MM.1S (cell line): ENCODE results near the gene PAX4.

Source experiments
- DNase-seq: peaks from one replicate; pipeline ENCODE4 v3.0.0-alpha.2; 2015
- H2AFZ ChIP-seq: fragments of 300-600 bp; sonication (generic); 2 replicates; pipeline ENCODE4 v1.6.0; 2016; ENCODE audit warnings: antibody characterized with exemption, low read length
- H3F3A ChIP-seq: fragments of 300-600 bp; sonication (generic); 2 replicates; pipeline ENCODE4 v1.6.1; 2016; ENCODE audit warnings: mild to moderate bottlenecking, antibody characterized with exemption, low read length, moderate library complexity, mixed read lengths; ENCODE audit not compliant: insufficient read depth
- H3K27ac ChIP-seq: fragments of 300-600 bp; sonication (generic); 2 replicates; pipeline ENCODE4 v1.5.1; 2016; ENCODE audit warnings: mild to moderate bottlenecking, low read length
- H3K27me3 ChIP-seq: fragments of 300-600 bp; sonication (generic); replicated peaks from 2 replicates; pipeline ENCODE4 v1.6.0; 2016; ENCODE audit warnings: low read length; ENCODE audit not compliant: insufficient read depth
- H3K36me3 ChIP-seq: fragments of 300-600 bp; sonication (generic); replicated peaks from 2 replicates; pipeline ENCODE4 v1.6.1; 2016; ENCODE audit warnings: mild to moderate bottlenecking, low read length, mixed read lengths; ENCODE audit not compliant: insufficient read depth
- H3K4me1 ChIP-seq: fragments of 300-600 bp; sonication (generic); 2 replicates; pipeline ENCODE4 v1.6.1; 2016; ENCODE audit warnings: low read length, mixed read lengths
- H3K4me2 ChIP-seq: fragments of 300-600 bp; sonication (generic); 2 replicates; pipeline ENCODE4 v1.6.0; 2016; ENCODE audit warnings: low read depth, low read length
- H3K4me3 ChIP-seq: fragments of 300-600 bp; sonication (generic); 2 replicates; pipeline ENCODE4 v1.5.1; 2016; ENCODE audit warnings: low read length, mixed read lengths
- H3K79me2 ChIP-seq: fragments of 300-600 bp; sonication (generic); 2 replicates; pipeline ENCODE4 v1.6.1; 2016; ENCODE audit warnings: mixed run types, low read length, mixed read lengths
- H3K9ac ChIP-seq: fragments of 300-600 bp; sonication (generic); 2 replicates; pipeline ENCODE4 v1.6.1; 2016; ENCODE audit warnings: low read length, mixed read lengths
- H3K9me2 ChIP-seq: fragments of 300-600 bp; sonication (generic); replicated peaks from 2 replicates; pipeline ENCODE4 v1.6.1; 2016; ENCODE audit warnings: mild to moderate bottlenecking, low read length, mixed read lengths; ENCODE audit not compliant: insufficient read depth
- H3K9me3 ChIP-seq: fragments of 300-600 bp; sonication (generic); replicated peaks from 2 replicates; pipeline ENCODE4 v1.6.1; 2016; ENCODE audit warnings: mild to moderate bottlenecking, low read length, mixed read lengths; ENCODE audit not compliant: insufficient read depth
- H4K20me1 ChIP-seq: fragments of 300-600 bp; sonication (generic); 2 replicates; pipeline ENCODE4 v1.6.1; 2016; ENCODE audit warnings: mild to moderate bottlenecking, low read length, moderate library complexity, mixed read lengths; ENCODE audit not compliant: insufficient read depth
- EZH2 ChIP-seq: fragments of 300-600 bp; sonication (generic); optimal IDR thresholded peaks from 2 replicates; pipeline ENCODE3; 2017; ENCODE audit warnings: low read depth, mild to moderate bottlenecking, antibody characterized with exemption, low read length, mixed read lengths
- EZH2phosphoT487 ChIP-seq: fragments of 300-600 bp; sonication (generic); IDR thresholded peaks from 2 replicates; pipeline ENCODE4 v1.6.1; 2018; ENCODE audit warnings: antibody characterized with exemption, low read length
- TF ChIP-seq, protein P1 (sequence below): fragments of 300-600 bp; sonication (generic); IDR thresholded peaks from 2 replicates; pipeline ENCODE4 v1.5.1; 2016; ENCODE audit warnings: antibody characterized with exemption, low read length, mixed read lengths

PAX4 gene

DNA sequence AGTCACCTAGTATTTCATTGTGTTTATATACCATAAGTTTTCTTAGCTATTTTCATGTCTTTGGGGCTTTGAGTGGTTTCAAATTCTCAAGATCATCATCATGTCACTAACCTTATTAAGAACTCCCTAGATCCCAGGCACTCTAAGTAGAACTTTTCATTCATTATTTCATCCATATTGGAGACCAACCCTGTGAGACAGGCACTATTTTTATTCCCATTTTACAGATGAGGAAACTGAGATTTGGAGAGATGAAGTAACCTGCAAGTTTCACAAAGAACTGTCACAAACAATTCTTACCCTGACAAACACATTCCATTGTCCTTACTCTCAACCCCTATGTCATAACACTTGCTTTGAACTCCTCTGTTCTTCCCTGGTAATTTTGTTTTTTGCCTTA lies 20.3 kb upstream of the PAX4 start:
- Histone ChIP-seq H2AFZ (no peak overlapping the region), H3K9me3 (no peaks in the 10 kb centered on the region), H3K4me3 (no peak overlapping the region), H3K27me3 (no peaks in the 10 kb centered on the region), H3K4me2 (no peak overlapping the region), H3F3A (no peaks in the 10 kb centered on the region), H4K20me1 (no peaks in the 10 kb centered on the region), H3K9ac (no peak overlapping the region), H3K79me2 (no peaks in the 10 kb centered on the region), H3K27ac (no peak overlapping the region), H3K36me3 (no peaks in the 10 kb centered on the region), H3K4me1 (no peaks in the 10 kb centered on the region), H3K9me2 (no peaks in the 10 kb centered on the region)
- TF ChIP-seq, protein P1, sequence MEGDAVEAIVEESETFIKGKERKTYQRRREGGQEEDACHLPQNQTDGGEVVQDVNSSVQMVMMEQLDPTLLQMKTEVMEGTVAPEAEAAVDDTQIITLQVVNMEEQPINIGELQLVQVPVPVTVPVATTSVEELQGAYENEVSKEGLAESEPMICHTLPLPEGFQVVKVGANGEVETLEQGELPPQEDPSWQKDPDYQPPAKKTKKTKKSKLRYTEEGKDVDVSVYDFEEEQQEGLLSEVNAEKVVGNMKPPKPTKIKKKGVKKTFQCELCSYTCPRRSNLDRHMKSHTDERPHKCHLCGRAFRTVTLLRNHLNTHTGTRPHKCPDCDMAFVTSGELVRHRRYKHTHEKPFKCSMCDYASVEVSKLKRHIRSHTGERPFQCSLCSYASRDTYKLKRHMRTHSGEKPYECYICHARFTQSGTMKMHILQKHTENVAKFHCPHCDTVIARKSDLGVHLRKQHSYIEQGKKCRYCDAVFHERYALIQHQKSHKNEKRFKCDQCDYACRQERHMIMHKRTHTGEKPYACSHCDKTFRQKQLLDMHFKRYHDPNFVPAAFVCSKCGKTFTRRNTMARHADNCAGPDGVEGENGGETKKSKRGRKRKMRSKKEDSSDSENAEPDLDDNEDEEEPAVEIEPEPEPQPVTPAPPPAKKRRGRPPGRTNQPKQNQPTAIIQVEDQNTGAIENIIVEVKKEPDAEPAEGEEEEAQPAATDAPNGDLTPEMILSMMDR = no peak
- TF ChIP-seq EZH2 (no peak), EZH2phosphoT487 (no peak)
- no peak for DNase-seq

DNA sequence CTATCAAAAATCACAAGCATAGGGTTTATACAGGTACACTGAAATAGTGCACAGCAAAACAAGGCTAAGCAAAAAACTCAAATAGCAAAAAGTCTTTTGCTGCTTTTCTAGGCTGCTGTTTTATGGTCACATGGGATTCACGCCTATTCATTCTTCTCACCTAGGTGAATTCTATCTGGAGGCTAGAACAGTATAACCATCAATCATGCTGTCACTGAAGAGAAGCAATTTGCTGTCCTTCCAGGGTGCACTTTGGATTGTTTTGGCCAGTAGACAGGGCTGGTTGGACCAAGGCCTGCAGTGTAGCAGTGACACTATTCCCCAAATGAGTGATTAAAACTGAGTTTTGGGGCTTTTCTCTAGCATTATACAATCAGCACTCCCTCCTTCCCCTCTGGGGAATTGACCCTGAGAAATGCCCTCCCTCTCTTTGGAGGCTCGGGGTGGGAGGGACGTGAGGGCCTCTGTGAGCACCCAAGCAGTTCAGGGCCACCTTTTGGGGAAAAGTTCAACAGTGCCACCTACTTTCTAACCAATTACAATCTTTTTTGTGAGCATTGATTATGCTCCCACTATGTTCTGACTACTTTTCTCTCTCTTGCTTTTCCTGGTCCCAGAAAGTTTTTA lies 17.8 kb upstream of the PAX4 start:
- no peaks in the 10 kb centered on the region for H4K20me1 ChIP-seq
- no peaks in the 10 kb centered on the region for H3K36me3 ChIP-seq
- H3K79me2 ChIP-seq = no peaks in the 10 kb centered on the region
- H3K27ac ChIP-seq = no peak overlapping the region
- H3K4me3 ChIP-seq = no peak overlapping the region
- no peak overlapping the region for H2AFZ ChIP-seq
- no peaks in the 10 kb centered on the region for H3K27me3 ChIP-seq
- no peaks in the 10 kb centered on the region for H3F3A ChIP-seq
- H3K4me1 ChIP-seq = no peaks in the 10 kb centered on the region
- H3K9me2 ChIP-seq = no peaks in the 10 kb centered on the region
- H3K9ac ChIP-seq = no peak overlapping the region
- DNase-seq = no peak
- H3K9me3 ChIP-seq = no peaks in the 10 kb centered on the region
- TF ChIP-seq EZH2phosphoT487 (no peak), EZH2 (no peak)
- TF ChIP-seq, protein P1 = no peak
- no peak overlapping the region for H3K4me2 ChIP-seq

DNA sequence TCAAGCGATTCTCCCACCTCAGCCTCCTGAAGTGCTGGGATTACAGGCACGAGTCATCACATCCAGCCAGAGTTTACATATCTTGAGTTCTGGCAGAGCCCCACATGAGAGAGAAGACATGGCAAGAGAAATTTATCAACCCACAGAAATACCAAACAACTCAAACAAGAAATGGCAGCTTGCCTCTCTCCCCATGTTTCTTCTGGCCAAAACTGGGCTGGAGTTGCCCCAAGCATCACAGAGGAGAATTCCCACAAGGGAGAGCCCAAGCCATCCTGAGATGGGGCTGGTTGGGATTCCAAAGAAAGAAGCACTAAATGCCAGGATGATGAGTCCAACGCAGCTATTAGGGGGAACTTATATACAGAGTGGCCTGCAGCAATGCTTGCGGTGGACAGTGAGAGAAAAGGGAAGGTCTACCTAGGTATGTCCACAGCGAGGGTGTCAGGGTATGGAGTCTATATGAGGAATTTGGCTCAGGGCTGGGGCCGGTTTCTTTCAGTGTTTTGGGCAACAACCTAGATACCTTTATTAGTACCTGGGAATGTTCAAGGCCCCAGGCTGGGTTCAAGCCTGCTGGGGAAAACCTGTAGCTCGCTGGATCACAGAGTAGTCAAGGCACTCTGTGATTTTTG lies 14.5 kb upstream of the PAX4 start:
- Histone ChIP-seq H3K9me2 (no peaks in the 10 kb centered on the region), H3K27me3 (no peaks in the 10 kb centered on the region), H3K4me1 (no peaks in the 10 kb centered on the region), H3K9me3 (no peaks in the 10 kb centered on the region), H2AFZ (no peak overlapping the region), H3K27ac (no peak overlapping the region), H3K79me2 (no peaks in the 10 kb centered on the region), H3F3A (no peaks in the 10 kb centered on the region), H4K20me1 (no peaks in the 10 kb centered on the region), H3K36me3 (no peaks in the 10 kb centered on the region), H3K4me3 (no peak overlapping the region), H3K9ac (no peak overlapping the region), H3K4me2 (no peak overlapping the region)
- no peak for DNase-seq
- TF ChIP-seq EZH2phosphoT487 = no peak
- TF ChIP-seq, protein P1 = no peak
- TF ChIP-seq EZH2 = no peak
